Thyroid gland (tissue), 4 donors: ENCODE data around the gene CAMK2G. TPM values are rescaled to one million over a fixed set of nuclear protein-coding genes. Genes with fewer than 3 reads are reported as not detected.
A peak's percentile ranks its signal among the peaks of the same experiment; 100 is the strongest.
"Not testable (repeated sequence)": the region's sequence is repeated elsewhere in the genome, so short reads cannot be mapped to it uniquely, and the experiment has no call there.

Source experiments
- DNase-seq, 2 donors: peaks; one replicate each; pipeline ENCODE4 v3.0.0-alpha.2; 2019
- H3K27ac ChIP-seq, 3 donors: fragments of 200-600 bp; sonication (generic); 1 replicate in 2 of 3; 2 replicates in 1 of 3; pipeline ENCODE4 v1.5.1; 2016 to 2019; ENCODE audit warnings: mild to moderate bottlenecking in 1 of 3, moderate library complexity in 1 of 3
- H3K27me3 ChIP-seq: fragments of 200-600 bp; sonication (generic); one replicate; pipeline ENCODE4 v1.5.1; 2019
- H3K36me3 ChIP-seq, 2 donors: fragments of 200-600 bp; sonication (generic); one replicate each; pipeline ENCODE4 v1.5.1; 2016 to 2019
- H3K4me1 ChIP-seq, 2 donors: fragments of 200-600 bp; sonication (generic); one replicate each; pipeline ENCODE4 v1.5.1; 2017 to 2019
- H3K4me3 ChIP-seq, 3 donors: fragments of 200-600 bp; sonication (generic); replicated peaks in 1 of 3; 1 replicate in 2 of 3; 2 replicates in 1 of 3; pipeline ENCODE4 v1.5.1; 2016; ENCODE audit warnings: mild to moderate bottlenecking in 1 of 3
- H3K9me3 ChIP-seq: fragments of 200-600 bp; sonication (generic); one replicate; pipeline ENCODE4 v1.5.1; 2017
- CTCF ChIP-seq, 6 experiments: fragments of 200-600 bp in 3 of 6; fragments of 450-650 bp in 3 of 6; sonication (generic) in 3 of 6; IDR thresholded peaks; one replicate each; pipeline ENCODE4 v1.5.1; 2016 to 2019; ENCODE audit warnings: antibody characterized with exemption in 6 of 6, mild to moderate bottlenecking in 2 of 6, inconsistent platforms in 1 of 6, moderate library complexity in 1 of 6
- POLR2A ChIP-seq, 2 donors: fragments of 450-650 bp; IDR thresholded peaks; one replicate each; pipeline ENCODE4 v1.6.1; 2017; ENCODE audit warnings: antibody characterized with exemption in 2 of 2, mild to moderate bottlenecking in 2 of 2, moderate library complexity in 1 of 2
- WGBS, 2 donors: methylation state at CpG; one replicate each; pipeline ENCODE4 v1.1.5; 2017; 5-methylcytosine and 5-hydroxymethylcytosine counted together
- intact Hi-C: fragments of 100-400 bp; cut with DNase I; formaldehyde crosslinking; loops from one replicate; pipeline ENCODE4 v1.15.1; 2023
- total RNA-seq, 4 donors: library from RNA; depleted of rRNA; stranded (reverse); fragments of >200 nt; gene quantifications; one replicate each; pipeline ENCODE4 v1.2.3, GENCODE V29; 2016

The CAMK2G gene
- total RNA-seq, result 10 to 100 TPM; 21.2 to 27.4 (median 22.3) TPM

- Histone ChIP-seq H3K36me3 (no peaks in the 10 kb centered on the region), H3K4me1 (peaks cover 8 to 12% of the 10 kb centered on the region in 2 donors), H3K27me3 (no peaks in the 10 kb centered on the region), H3K4me3 (peak within 1 kb of the TSS; percentile 21 to 77 (median 51)), H3K9me3 (no peaks in the 10 kb centered on the region), H3K27ac (peak within 1 kb of the TSS in 2 of 3 donors; percentile 48 to 49)
- intact Hi-C loops, result loop anchor here (10.0 kb wide), 1 partner anchor 60 kb away; the partner anchor contains the start of gene NDST2
- peak in 1 of 2 donors; percentile 69 for TF ChIP-seq POLR2A (IDR thresholded peaks at IDR 0.05)
- no peak for TF ChIP-seq CTCF (IDR thresholded peaks at IDR 0.05)
- 31 to 38% methylated on average over 3 of the region's 95 CpGs for WGBS, 2 donors
- peak; percentile 78 to 85 for DNase-seq
Observed at GRCh38 chr10:73874267-73875138, at the start of gene CAMK2G. Gene CAMK2G, minus strand, starts transcription at chr10:73874555. Its CDS starts 94 bp downstream, at chr10:73874461.

GRCh38 chr10:73922864-73923133 lies 48.4 kb upstream of the CAMK2G start:
- Histone ChIP-seq H3K4me1 (peaks cover 5 to 10% of the 10 kb centered on the region in 2 donors), H3K27me3 (no peaks in the 10 kb centered on the region), H3K9me3 (no peaks in the 10 kb centered on the region), H3K36me3 (no peaks in the 10 kb centered on the region), H3K27ac (no peak overlapping the region), H3K4me3 (no peak overlapping the region)
- intact Hi-C loops, result no loop called here
- TF ChIP-seq POLR2A (IDR thresholded peaks at IDR 0.05), result no peak
- 88 to 100% methylated on average over 1 to 2 of the region's 2 CpGs for WGBS, 2 donors
- DNase-seq, result no peak

GRCh38 chr10:73922007-73922863 lies 47.9 kb upstream of the CAMK2G start:
- Histone ChIP-seq H3K27me3 (no peaks in the 10 kb centered on the region), H3K36me3 (no peaks in the 10 kb centered on the region), H3K4me1 (peaks cover 5 to 10% of the 10 kb centered on the region in 2 donors), H3K4me3 (no peak overlapping the region), H3K9me3 (no peaks in the 10 kb centered on the region), H3K27ac (no peak overlapping the region)
- intact Hi-C loops, result no loop called here
- TF ChIP-seq POLR2A (IDR thresholded peaks at IDR 0.05), result no peak
- no peak for TF ChIP-seq CTCF (IDR thresholded peaks at IDR 0.05)
- DNase-seq, result no peak
- 91 to 93% methylated on average over 6 of the region's 6 CpGs for WGBS, 2 donors

- TF ChIP-seq POLR2A (IDR thresholded peaks at IDR 0.05) (no peak), CTCF (IDR thresholded peaks at IDR 0.05) (no peak)
- no peaks in the 10 kb centered on the region for H3K9me3 ChIP-seq
- intact Hi-C loops, result no loop called here
- no peak overlapping the region for H3K4me3 ChIP-seq
- peak; percentile 23 to 41 for DNase-seq
- 28 to 40% methylated on average over 4 of the region's 4 CpGs for WGBS, 2 donors
- no peaks in the 10 kb centered on the region for H3K36me3 ChIP-seq
- peaks cover 5 to 10% of the 10 kb centered on the region in 2 donors for H3K4me1 ChIP-seq
- H3K27ac ChIP-seq, result peak overlapping the region; percentile 6 to 70 (median 52)
- H3K27me3 ChIP-seq, result no peaks in the 10 kb centered on the region
Observed at GRCh38 chr10:73920089-73920488, 45.7 kb upstream of the CAMK2G start.

GRCh38 chr10:73919481-73919880 lies 45.1 kb upstream of the CAMK2G start:
- H3K4me3 ChIP-seq, H3K36me3 ChIP-seq, H3K27me3 ChIP-seq, H3K9me3 ChIP-seq, intact Hi-C loops: not testable (repeated sequence)
- 62 to 64% methylated on average over 8 of the region's 8 CpGs for WGBS, 2 donors
- Histone ChIP-seq H3K4me1 (peaks cover 5 to 10% of the 10 kb centered on the region in 2 donors), H3K27ac (peak overlapping the region in 2 of 3 donors; percentile 52 to 70)
- peak in 1 of 2 donors; percentile 25 for DNase-seq
